Suppressor macrophage treated with lipopolysaccharide for 1 hour (primary cell): ENCODE results near the gene EPHX1.

ENCODE experiments used
- DNase-seq, 3 donors: peaks; one replicate each; pipeline ENCODE4 v3.0.0-alpha.2; 2020 to 2022

Gene EPHX1

DNA sequence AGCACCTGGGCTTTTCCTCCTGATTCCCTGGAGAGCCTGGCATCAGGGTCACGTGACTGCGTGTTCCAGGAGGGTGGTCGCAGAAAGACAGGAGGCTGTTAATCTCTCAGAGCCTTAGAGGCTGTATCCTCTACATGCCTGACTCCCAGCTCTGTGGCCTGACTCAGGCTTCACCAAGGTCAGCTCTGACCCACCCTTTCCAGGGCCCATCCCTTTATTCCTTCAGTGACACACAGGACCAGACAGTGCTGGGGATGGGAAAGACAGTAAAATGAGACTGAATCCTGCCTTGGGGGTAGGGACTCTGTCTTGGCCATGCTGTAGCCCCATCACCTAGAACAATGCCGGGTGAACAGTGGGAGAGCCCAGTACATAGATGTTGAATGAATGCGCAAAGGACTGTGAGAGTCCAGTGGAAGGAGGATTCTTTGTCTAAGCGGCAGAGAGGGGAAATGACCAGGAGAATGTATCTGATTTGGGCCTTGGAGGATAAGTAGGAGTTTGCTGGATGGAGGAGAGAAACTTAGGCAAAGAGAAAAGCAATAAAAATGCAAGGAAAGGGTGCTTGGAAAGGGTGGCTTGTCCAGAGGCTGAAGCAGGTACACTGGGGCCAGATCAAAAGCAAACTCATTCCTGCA is 33.0 kb downstream of the EPHX1 start:
- DNase-seq, result no peak

DNA sequence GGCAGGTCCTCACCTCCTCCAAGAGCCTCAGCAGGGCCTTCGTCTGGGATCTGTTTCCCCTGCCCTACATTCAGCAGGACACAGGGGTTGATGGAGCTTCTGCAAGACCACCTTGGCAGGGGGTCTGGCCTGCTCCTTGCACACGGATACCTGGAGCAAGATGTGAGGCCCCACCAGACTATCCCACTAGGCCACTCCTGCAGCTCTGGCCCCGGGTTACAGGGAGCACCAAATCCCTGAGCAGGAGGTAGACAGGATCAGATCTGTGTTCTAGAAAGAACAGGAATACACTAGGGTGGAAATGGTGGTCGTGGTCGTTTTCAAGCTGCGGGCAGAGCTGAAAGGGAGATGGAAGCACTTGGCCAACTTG is 33.5 kb downstream of the EPHX1 start:
- DNase-seq, result no peak

DNA sequence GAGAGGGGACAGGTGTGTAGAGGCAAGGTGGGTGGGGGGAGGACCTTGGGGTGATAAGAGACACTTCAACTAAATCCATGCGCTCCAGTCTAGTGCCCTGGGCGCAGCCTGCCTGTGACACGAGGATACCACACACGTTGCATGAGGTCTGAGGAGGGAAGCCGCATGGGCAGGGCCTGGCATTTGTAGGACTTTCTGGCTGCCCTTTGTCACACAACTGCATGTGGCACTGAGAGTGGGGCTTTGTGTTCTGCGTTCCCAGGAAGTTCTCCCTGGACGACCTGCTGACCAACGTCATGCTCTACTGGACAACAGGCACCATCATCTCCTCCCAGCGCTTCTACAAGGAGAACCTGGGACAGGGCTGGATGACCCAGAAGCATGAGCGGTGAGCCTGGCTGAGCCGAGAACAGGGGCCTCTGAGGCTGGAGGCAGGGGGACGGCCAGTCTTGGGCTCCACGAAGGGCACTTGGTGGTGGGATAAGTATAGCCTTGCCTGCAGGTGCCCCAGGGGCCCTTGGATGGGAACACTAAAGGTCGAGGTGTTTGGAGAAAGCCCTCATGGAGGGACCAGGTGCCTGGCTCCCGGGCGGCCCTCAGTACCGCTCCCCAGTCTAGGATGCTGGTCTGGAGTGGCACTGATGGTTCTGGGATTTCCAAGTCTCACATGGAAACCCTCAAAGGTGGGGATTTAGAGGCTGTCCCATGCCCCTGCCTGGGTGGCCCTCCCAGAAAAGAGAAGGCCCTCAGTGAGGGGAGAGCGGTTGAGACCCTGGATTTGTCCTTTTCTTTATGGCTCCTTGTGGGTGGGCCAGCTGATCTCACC is 34.5 kb downstream of the EPHX1 start:
- no peak for DNase-seq

DNA sequence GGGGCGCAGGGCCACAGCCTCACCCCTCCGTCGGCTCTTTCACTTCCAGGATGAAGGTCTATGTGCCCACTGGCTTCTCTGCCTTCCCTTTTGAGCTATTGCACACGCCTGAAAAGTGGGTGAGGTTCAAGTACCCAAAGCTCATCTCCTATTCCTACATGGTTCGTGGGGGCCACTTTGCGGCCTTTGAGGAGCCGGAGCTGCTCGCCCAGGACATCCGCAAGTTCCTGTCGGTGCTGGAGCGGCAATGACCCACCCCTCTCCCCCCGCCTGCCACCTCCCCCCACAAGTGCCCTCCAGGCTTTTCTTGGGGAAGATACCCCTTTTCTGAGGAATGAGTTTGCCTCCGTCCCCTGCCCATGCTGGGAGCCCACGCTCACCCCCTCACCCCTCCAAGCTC is 35.2 kb downstream of the EPHX1 start:
- DNase-seq, result no peak

DNA sequence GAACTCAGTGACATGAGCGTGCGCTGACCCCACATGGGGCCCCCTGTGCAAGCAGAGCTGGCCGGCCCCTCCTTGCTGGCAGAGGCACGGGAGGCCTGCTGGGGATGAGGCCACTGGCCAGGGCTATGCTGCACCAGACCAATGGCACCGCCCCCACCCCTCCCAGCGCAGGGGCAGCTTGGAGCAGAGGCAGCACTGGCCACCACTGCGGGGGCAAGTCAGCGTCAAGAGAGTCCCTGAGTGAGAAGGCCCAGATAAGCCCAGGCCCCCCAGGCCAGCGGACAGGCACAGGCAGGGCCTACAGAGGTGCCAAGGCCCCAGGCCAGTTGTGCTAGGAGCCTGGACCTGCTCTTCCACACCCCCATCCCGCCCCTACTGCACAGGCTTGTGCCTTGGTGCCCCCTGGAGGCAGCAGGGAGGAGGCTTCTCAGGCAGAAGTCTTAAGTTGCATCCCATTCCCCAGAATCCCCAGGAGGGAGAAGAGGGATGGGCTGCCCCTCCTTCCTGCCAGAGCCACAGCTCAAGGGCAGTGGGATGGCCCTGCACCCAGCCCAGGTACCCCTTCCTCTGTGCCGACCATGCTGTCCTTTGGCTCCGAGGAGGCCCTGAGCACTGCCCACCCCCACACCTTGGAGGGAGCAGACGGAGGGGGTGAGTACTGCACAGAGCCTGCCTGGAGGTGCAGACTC is 35.8 kb downstream of the EPHX1 start:
- peak; percentile 56 to 81 (median 61) for DNase-seq

DNA sequence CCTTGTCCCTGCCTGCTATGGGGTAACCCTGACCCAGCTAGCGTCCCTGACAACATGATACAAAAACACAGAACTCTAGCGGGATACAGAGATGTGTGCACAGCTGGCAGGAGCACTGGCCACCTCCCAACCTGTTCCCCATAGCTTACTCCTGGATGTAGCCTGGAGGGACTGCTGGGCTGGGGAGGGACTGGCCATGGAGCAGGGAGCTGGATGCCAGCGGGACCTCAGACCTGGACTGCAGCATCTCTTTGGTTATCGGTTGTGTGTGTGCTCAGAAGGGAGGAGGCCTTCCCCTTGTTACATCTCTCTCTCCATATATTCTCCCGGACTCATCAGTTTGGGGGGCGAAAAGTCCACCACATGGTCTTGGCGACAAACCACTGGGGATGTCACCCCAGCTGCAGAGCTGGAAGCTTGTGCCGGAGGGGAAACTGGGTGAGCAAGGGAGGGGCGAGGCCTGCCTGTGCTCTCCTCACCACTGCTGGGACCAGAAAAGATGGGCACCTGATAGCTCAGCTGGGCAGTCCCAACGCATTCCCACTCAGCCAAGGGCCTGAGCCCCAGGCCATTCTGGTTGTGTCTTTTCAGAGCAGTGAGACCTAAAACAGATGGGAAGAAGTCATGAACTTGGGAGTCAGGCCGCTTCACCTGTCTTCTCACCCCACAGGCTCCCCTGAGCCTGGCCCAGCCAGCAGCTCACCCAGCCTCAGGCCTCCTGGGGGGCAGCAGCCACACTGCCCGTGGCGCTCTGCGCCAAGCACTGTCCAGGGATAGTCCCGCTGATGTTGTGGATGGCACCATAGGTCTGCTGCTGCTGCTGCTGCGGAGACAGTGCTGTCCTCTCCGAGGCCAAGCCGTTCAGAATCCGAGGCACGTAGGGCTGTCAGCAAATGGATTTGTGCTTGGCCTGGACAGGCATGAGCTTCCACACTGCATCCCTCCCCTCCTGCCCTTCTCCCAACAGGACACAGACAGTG is 36.7 kb downstream of the EPHX1 start:
- DNase-seq, result no peak

DNA sequence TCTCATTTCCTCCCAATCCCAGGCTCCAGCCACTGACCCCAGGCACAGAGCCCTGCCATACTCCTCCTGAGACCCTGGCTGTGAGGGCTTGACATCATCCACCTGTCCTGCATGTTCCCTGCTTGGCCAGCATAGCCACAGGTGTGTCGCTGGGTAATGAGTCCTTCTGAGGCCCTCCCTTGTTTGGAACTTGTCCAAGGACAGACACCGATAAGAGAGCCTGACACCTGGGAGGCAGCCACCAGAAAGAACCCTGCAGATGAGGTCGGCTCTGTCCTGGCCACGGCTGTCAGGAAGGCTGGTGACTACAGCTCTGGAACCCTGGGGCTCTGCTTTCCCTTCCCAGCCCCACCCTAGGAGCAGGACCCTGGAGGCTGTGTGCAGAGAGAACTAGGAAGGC is 37.7 kb downstream of the EPHX1 start:
- no peak for DNase-seq

- peak in 2 of 3 donors; percentile 26 to 41 for DNase-seq
These were observed 38.4 kb downstream of the EPHX1 start for GRCh38 chr1:225848030-225848955.

- DNase-seq, result peak in 1 of 3 donors; percentile 15
These were observed 40.0 kb downstream of the EPHX1 start for GRCh38 chr1:225849925-225850324.

GRCh38 chr1:225850370-225850769 is 40.4 kb downstream of the EPHX1 start:
- no peak for DNase-seq

DNA sequence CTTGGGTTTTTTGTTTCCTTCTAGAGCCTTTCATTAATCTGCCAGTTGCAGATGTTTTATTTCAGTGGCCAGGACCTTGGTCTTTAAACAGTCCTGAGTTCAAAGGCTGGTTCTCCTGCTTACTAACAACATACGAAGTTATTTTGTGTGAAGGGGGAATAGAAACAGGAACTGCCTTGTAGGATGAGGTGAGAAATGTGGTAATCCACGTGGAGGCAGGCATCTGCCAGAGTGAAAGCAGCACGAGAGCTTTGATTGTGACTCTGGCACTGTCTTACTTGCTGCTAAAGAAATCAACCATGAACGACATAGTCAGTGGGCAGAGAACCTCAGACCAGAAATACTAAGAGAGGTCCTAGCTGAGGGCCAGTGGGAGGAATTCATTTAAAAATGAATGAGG is 41.9 kb downstream of the EPHX1 start:
- peak; percentile 23 to 41 (median 32) for DNase-seq

GRCh38 chr1:225852413-225853124 is 42.6 kb downstream of the EPHX1 start:
- DNase-seq, result no peak

DNA sequence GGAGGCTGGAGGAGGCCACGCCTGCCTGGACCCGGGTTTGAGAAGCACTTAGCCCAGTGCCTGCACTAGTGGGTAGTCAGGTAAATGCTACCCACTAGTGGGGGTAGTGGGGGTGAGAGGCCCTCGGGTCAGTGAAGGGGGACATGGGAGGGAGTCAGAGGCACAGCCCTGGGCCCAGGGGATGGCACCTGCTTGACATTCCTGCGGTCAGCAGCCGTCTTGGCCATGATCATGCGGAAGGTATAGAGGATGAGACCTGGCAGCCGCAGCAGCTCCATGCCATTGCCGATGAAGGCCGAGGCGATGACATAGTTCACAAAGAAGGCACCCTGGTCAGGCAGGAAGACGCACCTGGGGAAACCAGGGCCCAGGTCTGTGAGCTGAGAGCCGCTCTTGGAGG is 43.5 kb downstream of the EPHX1 start:
- DNase-seq, result no peak

- peak; percentile 11 to 46 (median 25) for DNase-seq
These were observed 45.8 kb downstream of the EPHX1 start for GRCh38 chr1:225855503-225856300.

DNA sequence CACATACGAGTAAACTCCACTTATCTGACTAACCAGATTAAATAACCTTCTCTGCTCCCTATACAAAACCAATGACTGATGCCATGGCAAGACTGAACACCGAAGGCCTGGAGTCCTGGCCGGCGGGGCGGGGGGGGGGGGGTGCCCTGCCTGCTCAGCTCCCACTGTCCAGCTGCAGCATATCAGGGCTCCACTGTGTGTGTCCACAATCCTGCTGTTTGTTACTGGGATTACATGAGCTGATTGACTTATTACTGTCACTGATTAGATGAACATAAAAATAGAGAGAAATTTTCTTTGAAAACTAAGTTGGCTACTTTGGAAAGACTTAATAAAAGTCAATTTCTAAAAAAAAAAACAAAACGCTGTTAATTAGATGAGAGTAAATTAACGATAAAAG is 47.3 kb downstream of the EPHX1 start:
- no peak for DNase-seq

DNA sequence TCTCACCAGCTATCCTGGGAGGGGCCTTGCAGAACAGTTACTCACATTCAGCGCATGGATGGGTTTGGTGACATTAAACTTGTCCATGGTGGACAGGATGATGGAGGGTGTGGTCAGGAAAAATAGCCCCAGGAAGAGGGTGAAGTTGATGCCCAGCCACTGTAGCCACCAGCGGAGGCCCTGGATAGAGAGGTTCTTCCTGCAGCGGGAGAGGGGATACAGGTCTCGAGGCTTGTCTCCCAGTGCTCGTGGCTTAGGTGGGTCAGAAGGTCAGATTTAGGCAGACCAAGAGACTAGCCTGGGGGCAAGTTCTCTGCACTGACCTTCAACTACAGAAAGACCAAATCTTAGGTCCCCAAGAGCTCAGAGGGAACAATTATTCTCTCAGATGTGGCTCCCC is 49.2 kb downstream of the EPHX1 start:
- no peak for DNase-seq

DNA sequence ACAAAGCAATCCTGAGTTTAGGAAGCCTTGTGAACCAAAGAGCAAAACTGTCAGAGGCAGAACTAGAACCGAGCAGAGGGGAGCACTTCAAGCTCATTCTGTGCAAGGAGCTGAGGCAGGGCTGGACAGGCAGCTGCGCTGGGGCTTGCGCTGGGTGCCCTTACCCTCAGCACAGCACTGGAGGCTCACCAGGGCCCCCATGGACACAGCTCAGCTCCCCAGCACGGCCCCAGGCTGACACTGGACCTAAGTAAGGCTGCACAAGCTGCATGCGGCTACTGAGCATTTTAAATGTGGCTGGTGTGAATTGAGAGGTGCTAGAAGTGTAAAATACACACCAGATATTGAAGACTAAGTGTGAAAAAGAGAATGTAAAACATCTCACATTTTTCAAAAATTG is 50.2 kb downstream of the EPHX1 start:
- DNase-seq, result no peak

- DNase-seq, result no peak
These were observed 51.0 kb downstream of the EPHX1 start for GRCh38 chr1:225860876-225861441.

DNA sequence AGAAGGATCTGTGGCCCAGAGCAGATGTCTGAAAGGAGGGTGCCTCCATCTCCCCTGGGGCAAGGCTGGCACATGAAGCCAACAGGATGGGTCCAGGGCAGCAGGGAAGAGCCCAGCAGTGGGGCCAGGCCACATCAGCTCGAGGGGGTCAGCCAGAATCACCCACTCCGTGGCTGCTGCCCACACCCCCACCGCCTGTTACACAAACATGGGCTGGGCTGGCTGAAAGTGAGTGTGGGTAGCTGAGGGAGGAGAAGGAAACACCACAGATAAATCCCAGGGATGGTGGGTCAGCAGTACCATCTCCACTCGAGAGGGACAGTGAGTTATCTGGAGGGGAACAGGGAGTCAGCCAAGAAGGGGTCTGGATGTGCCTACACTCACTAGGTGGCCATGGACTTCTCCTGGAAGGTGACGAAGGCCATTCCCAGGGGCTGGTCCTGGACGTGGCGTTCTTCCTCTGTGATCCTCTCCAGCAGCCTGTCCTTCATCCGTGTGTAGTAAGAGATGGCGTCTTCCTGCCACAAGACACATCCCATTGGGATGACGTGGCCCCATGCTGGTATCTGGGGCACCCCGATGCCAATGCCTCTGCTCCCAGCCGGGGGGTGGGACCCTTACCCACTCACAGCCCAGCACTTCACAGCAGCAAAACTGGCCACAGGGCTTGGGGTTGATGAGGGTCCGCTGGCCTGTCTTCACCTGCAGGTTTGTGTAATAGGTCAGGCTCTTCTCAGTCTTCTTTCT is 52.1 kb downstream of the EPHX1 start:
- no peak for DNase-seq
